ENCODE results near the gene AJM1.

GRCh38 chr9:136853596-136854112 is 11.4 kb downstream of the AJM1 start:
- TF ChIP-seq CTCF (conservative IDR thresholded peaks at IDR 0.05) (no peak), EZH2 (IDR thresholded peaks at IDR 0.05; ENCODE audit: low read depth) (no peak)

All from PC-9 (cell line).